Measurements from ENCODE around the gene TEX29. TPM values are rescaled to one million over a fixed set of nuclear protein-coding genes. Genes with fewer than 3 reads are reported as not detected.

TEX29 gene
- total RNA-seq, 1 experiment from 2014 or later, result 0.33 TPM

GRCh38 chr13:111272117-111272516 lies 48.3 kb upstream of the TEX29 start:
- H3K27ac Mint-ChIP-seq, result peak overlapping the region in 2 of 3 experiments; percentile 41 to 94; a peak in 2 of 7 replicates
- no CpG with 5 or more reads among the region's 7 CpGs for WGBS (ENCODE audit: extremely low coverage, insufficient read length, low lambda C conversion rate)

More at GRCh38 chr13:111272117-111272516, 48.3 kb upstream of the TEX29 start:
- no peak overlapping the region for H3K4me3 Mint-ChIP-seq
- Histone ChIP-seq H3K18ac (ENCODE audit: insufficient read length, low read depth, low read length) (no peak overlapping the region), H3K4ac (ENCODE audit: low read depth, low read length) (no peak overlapping the region), H4K8ac (replicated peaks; ENCODE audit: insufficient read length, low read depth, low read length) (no peak overlapping the region), H2BK12ac (ENCODE audit: insufficient read length, low read depth, low read length) (no peak overlapping the region), H3K27ac (ENCODE audit: insufficient read length, low read depth, low read length) (no peak overlapping the region), H2BK120ac (ENCODE audit: low read depth, low read length, poor library complexity, severe bottlenecking) (no peak overlapping the region), H2BK15ac (ENCODE audit: low read depth, low read length) (no peak overlapping the region), H3K23me2 (ENCODE audit: insufficient read length, low read depth, low read length, poor library complexity, severe bottlenecking) (no peaks in the 10 kb centered on the region), H3K9ac (ENCODE audit: extremely low read depth, insufficient read length, low read length) (no peak overlapping the region), H2AK5ac (ENCODE audit: insufficient read length, low read length) (no peak overlapping the region), H4K91ac (ENCODE audit: insufficient read length, low read depth, low read length) (no peak overlapping the region), H3K4me2 (ENCODE audit: insufficient read depth, insufficient read length, low read length) (no peak overlapping the region), H3K56ac (ENCODE audit: insufficient read length, low read depth, low read length) (no peak overlapping the region), H3K4me1 (ENCODE audit: insufficient read depth, low read length) (no peaks in the 10 kb centered on the region), H3K79me2 (ENCODE audit: insufficient read depth, low read length) (no peaks in the 10 kb centered on the region), H2BK5ac (ENCODE audit: insufficient read length, low read length) (no peak overlapping the region), H4K5ac (ENCODE audit: insufficient read length, low read depth, low read length) (no peak overlapping the region), H4K20me1 (ENCODE audit: control insufficient read depth, insufficient read depth, insufficient read length) (no peaks in the 10 kb centered on the region), H2AFZ (ENCODE audit: low read length) (no peak overlapping the region), H3K23ac (ENCODE audit: insufficient read length, low read depth, low read length) (no peak overlapping the region), H3K14ac (ENCODE audit: insufficient read depth, low read length) (no peak overlapping the region), H3K9me3 (ENCODE audit: control insufficient read depth, low read depth, low read length) (no peaks in the 10 kb centered on the region), H3K27me3 (ENCODE audit: insufficient read depth, low read length) (no peaks in the 10 kb centered on the region), H3T11ph (ENCODE audit: low read length) (no peak overlapping the region), H3K79me1 (ENCODE audit: insufficient read depth, low read depth, low read length, poor library complexity, severe bottlenecking) (no peaks in the 10 kb centered on the region), H2BK20ac (ENCODE audit: low read depth, low read length, poor library complexity, severe bottlenecking) (no peak overlapping the region)
- TF ChIP-seq CTCF (conservative IDR thresholded peaks at IDR 0.05), result no peak
- peaks cover 10 to 57% (median 48%) of the 10 kb centered on the region in 3 experiments; a peak in 6 of 7 replicates for H3K36me3 Mint-ChIP-seq (ENCODE audit: insufficient read depth in 1 of 3, low read depth in 3 of 3)
- no peaks in the 10 kb centered on the region for H3K27me3 Mint-ChIP-seq (ENCODE audit: low read depth)
- no peak for DNase-seq
- H3K4me1 Mint-ChIP-seq, result no peaks in the 10 kb centered on the region
- H3K9me3 Mint-ChIP-seq, result no peaks in the 10 kb centered on the region
